Thyroid gland (tissue), 4 donors: ENCODE results near the gene BANF2. TPM values are rescaled to one million over a fixed set of nuclear protein-coding genes. Genes with fewer than 3 reads are reported as not detected.

Source experiments
- DNase-seq, 2 donors: peaks; one replicate each; pipeline ENCODE4 v3.0.0-alpha.2; 2019
- H3K27ac ChIP-seq, 3 donors: fragments of 200-600 bp; sonication (generic); 1 replicate in 2 of 3; 2 replicates in 1 of 3; pipeline ENCODE4 v1.5.1; 2016 to 2019; ENCODE audit warnings: mild to moderate bottlenecking in 1 of 3, moderate library complexity in 1 of 3
- H3K27me3 ChIP-seq: fragments of 200-600 bp; sonication (generic); one replicate; pipeline ENCODE4 v1.5.1; 2019
- H3K36me3 ChIP-seq, 2 donors: fragments of 200-600 bp; sonication (generic); one replicate each; pipeline ENCODE4 v1.5.1; 2016 to 2019
- H3K4me1 ChIP-seq, 2 donors: fragments of 200-600 bp; sonication (generic); one replicate each; pipeline ENCODE4 v1.5.1; 2017 to 2019
- H3K4me3 ChIP-seq, 3 donors: fragments of 200-600 bp; sonication (generic); replicated peaks in 1 of 3; 1 replicate in 2 of 3; 2 replicates in 1 of 3; pipeline ENCODE4 v1.5.1; 2016; ENCODE audit warnings: mild to moderate bottlenecking in 1 of 3
- H3K9me3 ChIP-seq: fragments of 200-600 bp; sonication (generic); one replicate; pipeline ENCODE4 v1.5.1; 2017
- POLR2A ChIP-seq, 2 donors: fragments of 450-650 bp; IDR thresholded peaks; one replicate each; pipeline ENCODE4 v1.6.1; 2017; ENCODE audit warnings: antibody characterized with exemption in 2 of 2, mild to moderate bottlenecking in 2 of 2, moderate library complexity in 1 of 2
- WGBS, 2 donors: methylation state at CpG; one replicate each; pipeline ENCODE4 v1.1.5; 2017; 5-methylcytosine and 5-hydroxymethylcytosine counted together
- intact Hi-C: fragments of 100-400 bp; cut with DNase I; formaldehyde crosslinking; loops from one replicate; pipeline ENCODE4 v1.15.1; 2023
- total RNA-seq, 4 donors: library from RNA; depleted of rRNA; stranded (reverse); fragments of >200 nt; gene quantifications; one replicate each; pipeline ENCODE4 v1.2.3, GENCODE V29; 2016
- TF ChIP-seq, protein P1 (sequence below), 6 experiments: fragments of 200-600 bp in 3 of 6; fragments of 450-650 bp in 3 of 6; sonication (generic) in 3 of 6; IDR thresholded peaks; one replicate each; pipeline ENCODE4 v1.5.1; 2016 to 2019; ENCODE audit warnings: antibody characterized with exemption in 6 of 6, mild to moderate bottlenecking in 2 of 6, inconsistent platforms in 1 of 6, moderate library complexity in 1 of 6

The BANF2 gene
- total RNA-seq, 4 donors from 2014 or later = 15.2 TPM; not detected in 3

DNA sequence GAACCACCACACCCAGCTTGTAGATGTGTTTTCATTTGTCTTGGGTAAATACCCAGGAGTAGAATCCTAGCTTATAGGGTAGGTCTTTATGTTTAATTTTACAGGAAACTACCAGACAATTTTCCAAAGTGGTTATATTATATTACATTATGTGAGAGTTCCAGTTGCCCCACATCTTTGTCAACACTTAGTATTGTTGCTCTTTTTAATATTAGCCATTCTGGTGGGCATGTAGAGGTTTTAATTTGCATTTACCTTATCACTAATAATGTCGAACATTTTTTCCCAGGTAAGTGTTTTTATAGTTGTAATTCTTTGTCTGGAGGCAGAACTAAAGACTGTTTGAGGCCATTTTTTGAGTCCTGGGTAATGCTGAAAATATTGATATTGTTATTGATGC, 3.5 kb upstream of the BANF2 start:
- Histone ChIP-seq H3K36me3 (no peaks in the 10 kb centered on the region), H3K4me1 (peaks cover 21 to 40% of the 10 kb centered on the region in 2 donors), H3K4me3 (no peak overlapping the region), H3K27ac (peak overlapping the region; percentile 13 to 68 (median 47)), H3K27me3 (no peaks in the 10 kb centered on the region), H3K9me3 (no peaks in the 10 kb centered on the region)
- 94 to 98% methylated on average over 1 of the region's 1 CpG for WGBS, 2 donors
- no peak for DNase-seq
- intact Hi-C loops = no loop called here
- TF ChIP-seq, protein P1, sequence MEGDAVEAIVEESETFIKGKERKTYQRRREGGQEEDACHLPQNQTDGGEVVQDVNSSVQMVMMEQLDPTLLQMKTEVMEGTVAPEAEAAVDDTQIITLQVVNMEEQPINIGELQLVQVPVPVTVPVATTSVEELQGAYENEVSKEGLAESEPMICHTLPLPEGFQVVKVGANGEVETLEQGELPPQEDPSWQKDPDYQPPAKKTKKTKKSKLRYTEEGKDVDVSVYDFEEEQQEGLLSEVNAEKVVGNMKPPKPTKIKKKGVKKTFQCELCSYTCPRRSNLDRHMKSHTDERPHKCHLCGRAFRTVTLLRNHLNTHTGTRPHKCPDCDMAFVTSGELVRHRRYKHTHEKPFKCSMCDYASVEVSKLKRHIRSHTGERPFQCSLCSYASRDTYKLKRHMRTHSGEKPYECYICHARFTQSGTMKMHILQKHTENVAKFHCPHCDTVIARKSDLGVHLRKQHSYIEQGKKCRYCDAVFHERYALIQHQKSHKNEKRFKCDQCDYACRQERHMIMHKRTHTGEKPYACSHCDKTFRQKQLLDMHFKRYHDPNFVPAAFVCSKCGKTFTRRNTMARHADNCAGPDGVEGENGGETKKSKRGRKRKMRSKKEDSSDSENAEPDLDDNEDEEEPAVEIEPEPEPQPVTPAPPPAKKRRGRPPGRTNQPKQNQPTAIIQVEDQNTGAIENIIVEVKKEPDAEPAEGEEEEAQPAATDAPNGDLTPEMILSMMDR (IDR thresholded peaks at IDR 0.05) = no peak
- no peak for TF ChIP-seq POLR2A (IDR thresholded peaks at IDR 0.05)

DNA sequence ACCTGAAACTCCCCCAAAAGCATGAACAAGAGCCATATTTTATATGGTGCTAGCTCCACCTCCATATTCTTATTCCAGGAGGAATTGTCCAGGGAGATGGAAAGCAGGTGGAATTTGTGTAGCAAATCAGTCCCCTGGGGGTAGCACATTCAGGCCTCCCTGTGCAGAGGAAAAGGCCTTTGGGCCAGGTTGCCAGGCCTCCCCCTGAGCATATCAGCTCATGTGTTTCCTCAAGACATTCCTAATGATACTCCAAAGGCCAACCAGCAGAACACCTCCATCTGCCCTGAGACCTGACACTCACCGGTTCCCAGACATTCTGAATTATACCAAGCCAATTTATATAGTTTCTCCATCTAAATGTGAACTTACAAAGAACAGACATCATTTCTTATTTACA, 2.6 kb upstream of the BANF2 start:
- no peaks in the 10 kb centered on the region for H3K9me3 ChIP-seq
- peak overlapping the region; percentile 47 to 69 (median 68) for H3K27ac ChIP-seq
- 33 to 50% methylated on average over 1 of the region's 1 CpG for WGBS, 2 donors
- intact Hi-C loops = no loop called here
- peak; percentile 81 to 82 for DNase-seq
- H3K4me3 ChIP-seq = no peak overlapping the region
- peaks cover 18 to 32% of the 10 kb centered on the region in 2 donors for H3K4me1 ChIP-seq
- no peaks in the 10 kb centered on the region for H3K36me3 ChIP-seq
- TF ChIP-seq POLR2A (IDR thresholded peaks at IDR 0.05) = no peak
- TF ChIP-seq, protein P1 (IDR thresholded peaks at IDR 0.05) = no peak
- H3K27me3 ChIP-seq = no peaks in the 10 kb centered on the region

DNA sequence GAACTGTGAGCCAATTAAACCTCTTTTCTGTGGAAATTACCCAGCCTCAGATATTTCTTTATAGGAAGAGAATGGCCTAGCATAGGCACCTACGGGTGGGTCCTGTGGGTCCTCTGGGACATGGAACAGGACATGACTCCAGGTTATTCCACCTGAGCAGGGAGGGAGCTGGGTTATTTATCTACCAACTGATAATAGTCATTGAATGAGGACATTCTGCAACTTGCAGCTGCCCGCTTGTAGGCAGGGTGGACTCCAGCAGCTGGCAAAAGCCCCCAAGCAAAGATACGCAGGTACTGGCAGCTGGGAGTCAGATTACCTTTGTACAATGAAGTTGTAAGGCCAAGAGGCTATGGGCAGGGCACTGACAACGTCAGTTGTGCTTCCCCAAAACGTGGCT, 1.4 kb upstream of the BANF2 start:
- Histone ChIP-seq H3K9me3 (no peaks in the 10 kb centered on the region), H3K36me3 (no peaks in the 10 kb centered on the region), H3K27ac (peak overlapping the region in 2 of 3 donors; percentile 47 to 69), H3K4me3 (no peak overlapping the region), H3K27me3 (no peaks in the 10 kb centered on the region), H3K4me1 (peaks cover 13 to 27% of the 10 kb centered on the region in 2 donors)
- 64 to 71% methylated on average over 5 of the region's 5 CpGs for WGBS, 2 donors
- TF ChIP-seq, protein P1 (IDR thresholded peaks at IDR 0.05) = no peak
- TF ChIP-seq POLR2A (IDR thresholded peaks at IDR 0.05) = no peak
- intact Hi-C loops = no loop called here
- DNase-seq = no peak

DNA sequence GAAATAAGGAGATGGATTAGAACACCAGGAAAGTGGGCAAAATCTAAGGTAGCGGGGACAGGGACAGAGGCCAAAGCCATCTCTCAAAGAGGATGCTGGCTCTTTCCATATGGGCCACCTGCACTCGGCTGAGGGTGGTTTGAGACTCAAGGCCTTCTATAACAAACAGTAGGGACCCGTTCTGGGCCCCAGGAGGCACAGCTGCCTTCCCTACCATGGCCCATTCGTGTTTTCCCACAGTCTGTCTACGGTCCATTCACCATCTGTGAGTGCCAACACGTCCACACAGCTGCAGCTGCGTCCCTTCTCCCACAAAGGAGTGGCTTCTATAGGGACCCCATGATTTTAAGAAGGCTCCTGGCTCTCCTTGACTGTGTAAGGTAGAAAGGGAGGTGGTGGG, 871 bp downstream of the BANF2 start:
- Histone ChIP-seq H3K27ac (no peak overlapping the region), H3K9me3 (no peaks in the 10 kb centered on the region), H3K4me1 (peaks cover 22 to 34% of the 10 kb centered on the region in 2 donors), H3K4me3 (no peak overlapping the region), H3K36me3 (no peaks in the 10 kb centered on the region), H3K27me3 (no peaks in the 10 kb centered on the region)
- no peak for TF ChIP-seq POLR2A (IDR thresholded peaks at IDR 0.05)
- TF ChIP-seq, protein P1 (IDR thresholded peaks at IDR 0.05) = no peak
- 87 to 91% methylated on average over 7 of the region's 7 CpGs for WGBS, 2 donors
- intact Hi-C loops = no loop called here
- DNase-seq = no peak

DNA sequence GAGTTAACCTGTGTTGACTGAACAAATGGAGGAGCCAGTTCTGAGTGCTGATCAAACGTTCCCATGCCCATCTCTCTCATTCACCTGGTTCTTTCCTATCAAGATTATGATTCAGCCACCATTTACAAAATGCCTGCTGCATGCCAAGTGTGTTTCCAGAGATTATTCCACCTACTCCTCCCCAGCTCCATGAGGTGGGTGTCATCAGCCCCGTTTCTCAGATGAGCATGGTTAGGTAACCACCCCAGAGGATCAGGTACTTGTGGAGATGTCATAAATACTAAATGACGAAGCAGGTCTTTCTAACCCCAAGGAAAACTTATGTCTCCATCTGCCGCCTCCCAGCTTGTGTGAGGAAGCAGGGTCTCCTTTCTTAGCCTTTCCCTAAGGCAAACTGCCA, 2.1 kb downstream of the BANF2 start:
- no peaks in the 10 kb centered on the region for H3K36me3 ChIP-seq
- no peak overlapping the region for H3K27ac ChIP-seq
- no peak for DNase-seq
- no peaks in the 10 kb centered on the region for H3K9me3 ChIP-seq
- 89 to 91% methylated on average over 4 of the region's 4 CpGs for WGBS, 2 donors
- peaks cover 32 to 43% of the 10 kb centered on the region in 2 donors for H3K4me1 ChIP-seq
- H3K27me3 ChIP-seq = no peaks in the 10 kb centered on the region
- TF ChIP-seq, protein P1 (IDR thresholded peaks at IDR 0.05) = no peak
- TF ChIP-seq POLR2A (IDR thresholded peaks at IDR 0.05) = no peak
- H3K4me3 ChIP-seq = no peak overlapping the region
- intact Hi-C loops = no loop called here
